GM23248 (cell line): Measurements from ENCODE around the gene ITIH3. TPM values are rescaled to one million over a fixed set of nuclear protein-coding genes. Genes with fewer than 3 reads are reported as not detected.

Experiments
- DNase-seq: peaks from one replicate; pipeline ENCODE4 v3.0.0-alpha.2; 2015
- H2AFZ ChIP-seq: fragments of 200-600 bp; sonication (generic); 2 replicates; pipeline ENCODE4 v1.6.1; 2016; ENCODE audit warnings: antibody characterized with exemption
- H3F3A ChIP-seq: fragments of 200-600 bp; sonication (generic); 2 replicates; pipeline ENCODE4 v1.6.1; 2016; ENCODE audit warnings: mild to moderate bottlenecking, antibody characterized with exemption, mixed run types; ENCODE audit not compliant: insufficient read depth
- H3K27ac ChIP-seq: fragments of 200-600 bp; sonication (generic); 2 replicates; pipeline ENCODE4 v1.5.1; 2016; ENCODE audit warnings: mild to moderate bottlenecking
- H3K27me3 ChIP-seq: fragments of 200-600 bp; sonication (generic); replicated peaks from 2 replicates; pipeline ENCODE4 v1.6.1; 2016; ENCODE audit warnings: mild to moderate bottlenecking; ENCODE audit not compliant: insufficient read depth
- H3K36me3 ChIP-seq: fragments of 200-600 bp; sonication (generic); 2 replicates; pipeline ENCODE4 v1.6.1; 2016; ENCODE audit warnings: low read depth, mild to moderate bottlenecking
- H3K4me1 ChIP-seq: fragments of 200-600 bp; sonication (generic); 2 replicates; pipeline ENCODE4 v1.6.1; 2016; ENCODE audit warnings: mild to moderate bottlenecking; ENCODE audit not compliant: insufficient read depth
- H3K4me2 ChIP-seq: fragments of 200-600 bp; sonication (generic); one replicate; pipeline ENCODE4 v1.6.1; 2016; ENCODE audit warnings: mild to moderate bottlenecking; ENCODE audit not compliant: unreplicated experiment
- H3K4me3 ChIP-seq: fragments of 200-600 bp; sonication (generic); 2 replicates; pipeline ENCODE4 v1.5.1; 2016; ENCODE audit warnings: mild to moderate bottlenecking
- H3K79me2 ChIP-seq: fragments of 200-600 bp; sonication (generic); 2 replicates; pipeline ENCODE4 v1.6.1; 2016; ENCODE audit warnings: mild to moderate bottlenecking; ENCODE audit not compliant: insufficient read depth
- H3K9ac ChIP-seq: fragments of 200-600 bp; sonication (generic); 2 replicates; pipeline ENCODE4 v1.6.1; 2016; ENCODE audit warnings: mild to moderate bottlenecking
- H3K9me2 ChIP-seq: fragments of 200-600 bp; sonication (generic); 2 replicates; pipeline ENCODE4 v1.6.1; 2016; ENCODE audit warnings: mixed run types, mild to moderate bottlenecking, moderate library complexity; ENCODE audit not compliant: insufficient read depth
- H3K9me3 ChIP-seq: fragments of 200-600 bp; sonication (generic); one replicate; pipeline ENCODE4 v1.6.1; 2017; ENCODE audit warnings: low read depth
- H4K20me1 ChIP-seq: fragments of 200-600 bp; sonication (generic); 2 replicates; pipeline ENCODE4 v1.6.0; 2016; ENCODE audit not compliant: insufficient read depth
- EZH2 ChIP-seq: fragments of 200-600 bp; sonication (generic); IDR thresholded peaks from 2 replicates; pipeline ENCODE4 v1.6.1; 2018; ENCODE audit warnings: antibody characterized with exemption, mild to moderate bottlenecking; ENCODE audit not compliant: insufficient read depth, poor library complexity, severe bottlenecking
- EZH2phosphoT487 ChIP-seq: fragments of 200-600 bp; sonication (generic); IDR thresholded peaks from 2 replicates; pipeline ENCODE4 v1.6.1; 2018; ENCODE audit warnings: antibody characterized with exemption, moderate library complexity, mild to moderate bottlenecking, low read depth; ENCODE audit not compliant: insufficient read depth
- WGBS, 2 experiments: methylation state at CpG; one replicate each; pipeline ENCODE4 v1.1.6; 2015 to 2017; ENCODE audit warnings: low lambda C conversion rate in 2 of 2, low coverage in 1 of 2; ENCODE audit errors: missing lambda C conversion rate in 2 of 2; 5-methylcytosine and 5-hydroxymethylcytosine counted together
- in situ Hi-C: fragments of 300-500 bp; cut with MboI; formaldehyde crosslinking; loops from 2 replicates; pipeline ENCODE4 v1.15.0; 2020
- polyA plus RNA-seq: library from polyadenylated mRNA; unstranded; fragments of >200 nt; fragmentation: Nextera tagmentation; extraction: Ambion mirVana; gene quantifications from 2 replicates; pipeline ENCODE4 v1.2.1, GENCODE V29; 2016
- total RNA-seq: library from RNA; depleted of rRNA; stranded (reverse); fragments of >200 nt; shearing (Covaris generic); gene quantifications from 2 replicates; pipeline ENCODE4 v1.2.3, GENCODE V29; 2014

Gene ITIH3
- total and polyA plus RNA-seq, 2 experiments from 2014 or later = not detected

DNA sequence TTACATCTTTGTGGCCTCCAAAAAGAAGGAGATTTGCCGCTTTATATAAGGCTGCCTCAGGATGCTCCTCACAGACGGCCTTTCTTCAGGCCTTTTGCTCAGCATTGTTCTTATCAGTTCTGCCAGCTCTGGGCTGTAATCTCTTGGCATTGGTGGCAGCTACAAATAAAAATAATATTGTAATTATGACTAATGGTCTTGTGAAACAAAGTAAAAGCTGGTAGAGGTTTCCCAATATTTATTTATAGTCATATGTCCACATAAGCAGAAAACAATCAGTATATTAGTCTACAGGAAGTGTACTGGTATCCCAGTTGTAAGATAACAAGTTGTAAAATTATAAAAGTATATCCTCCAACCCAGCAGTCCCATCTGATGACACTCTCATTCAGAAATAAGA lies 31.1 kb upstream of the ITIH3 start:
- in situ Hi-C loops = no loop called here
- TF ChIP-seq EZH2 (no peak), EZH2phosphoT487 (no peak)
- Histone ChIP-seq H3K36me3 (peaks cover 40% of the 10 kb centered on the region), H4K20me1 (no peaks in the 10 kb centered on the region), H2AFZ (no peak overlapping the region), H3K4me3 (no peak overlapping the region), H3K9me3 (no peaks in the 10 kb centered on the region), H3K79me2 (0 out of 2 replicates have a peak, but pooled peaks cover 2% of the 10 kb centered on the region), H3K27ac (no peak overlapping the region), H3K27me3 (no peaks in the 10 kb centered on the region), H3K4me1 (no peaks in the 10 kb centered on the region), H3K9me2 (no peaks in the 10 kb centered on the region), H3F3A (no peaks in the 10 kb centered on the region), H3K4me2 (no peak overlapping the region), H3K9ac (no peak overlapping the region)
- WGBS, 2 experiments = 98 to 100% methylated on average over 2 of the region's 2 CpGs
- DNase-seq = peak; percentile 32

DNA sequence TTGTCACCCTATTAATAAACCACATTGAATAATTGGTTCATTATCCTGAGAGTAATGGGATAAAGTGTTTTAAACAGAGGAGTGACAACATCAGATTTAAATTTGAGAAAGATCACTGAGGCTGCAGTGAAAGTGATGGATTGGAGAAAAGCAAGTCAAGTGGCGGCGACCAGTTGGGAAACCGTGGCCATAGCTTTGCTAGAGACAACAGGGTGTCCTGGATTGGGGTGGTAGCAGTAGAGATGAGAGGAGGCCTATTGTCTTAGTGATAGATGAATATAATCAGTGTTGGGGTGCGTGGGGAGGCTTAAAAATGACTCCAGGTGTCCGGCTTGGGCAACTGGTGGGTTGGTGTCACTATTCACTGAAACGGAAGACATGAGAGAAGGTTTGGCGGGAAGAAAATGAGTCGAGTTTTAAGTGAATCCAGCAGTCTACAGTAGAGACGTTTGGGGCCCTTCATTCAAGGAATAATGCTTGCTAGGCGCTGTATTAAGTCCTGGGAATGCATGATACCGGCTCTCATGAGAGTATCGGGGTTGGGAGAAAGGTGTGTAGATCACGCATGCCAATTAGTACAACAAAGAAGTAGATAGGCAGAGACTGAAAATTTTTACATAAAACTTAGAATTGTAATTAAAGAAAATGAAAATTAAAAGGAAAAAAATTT lies 24.7 kb upstream of the ITIH3 start:
- WGBS, 2 experiments = 15 to 16% methylated on average over 13 of the region's 13 CpGs
- Histone ChIP-seq H3K4me3 (peak overlapping the region; percentile 82), H4K20me1 (no peaks in the 10 kb centered on the region), H3K4me1 (peaks cover 5% of the 10 kb centered on the region; the same call in 1 of the 2 replicates), H3K9me3 (no peaks in the 10 kb centered on the region), H3K4me2 (peak overlapping the region; percentile 91), H3K79me2 (peaks cover 24% of the 10 kb centered on the region; the same call in 1 of the 2 replicates), H3K9me2 (no peaks in the 10 kb centered on the region), H3K9ac (peak overlapping the region; percentile 77), H3K27me3 (no peaks in the 10 kb centered on the region), H2AFZ (peak overlapping the region; percentile 98), H3F3A (no peaks in the 10 kb centered on the region), H3K36me3 (peaks cover 11% of the 10 kb centered on the region), H3K27ac (no peak overlapping the region)
- peak; percentile 31 for DNase-seq
- in situ Hi-C loops = no loop called here
- no peak for TF ChIP-seq EZH2phosphoT487
- TF ChIP-seq EZH2 = no peak

DNA sequence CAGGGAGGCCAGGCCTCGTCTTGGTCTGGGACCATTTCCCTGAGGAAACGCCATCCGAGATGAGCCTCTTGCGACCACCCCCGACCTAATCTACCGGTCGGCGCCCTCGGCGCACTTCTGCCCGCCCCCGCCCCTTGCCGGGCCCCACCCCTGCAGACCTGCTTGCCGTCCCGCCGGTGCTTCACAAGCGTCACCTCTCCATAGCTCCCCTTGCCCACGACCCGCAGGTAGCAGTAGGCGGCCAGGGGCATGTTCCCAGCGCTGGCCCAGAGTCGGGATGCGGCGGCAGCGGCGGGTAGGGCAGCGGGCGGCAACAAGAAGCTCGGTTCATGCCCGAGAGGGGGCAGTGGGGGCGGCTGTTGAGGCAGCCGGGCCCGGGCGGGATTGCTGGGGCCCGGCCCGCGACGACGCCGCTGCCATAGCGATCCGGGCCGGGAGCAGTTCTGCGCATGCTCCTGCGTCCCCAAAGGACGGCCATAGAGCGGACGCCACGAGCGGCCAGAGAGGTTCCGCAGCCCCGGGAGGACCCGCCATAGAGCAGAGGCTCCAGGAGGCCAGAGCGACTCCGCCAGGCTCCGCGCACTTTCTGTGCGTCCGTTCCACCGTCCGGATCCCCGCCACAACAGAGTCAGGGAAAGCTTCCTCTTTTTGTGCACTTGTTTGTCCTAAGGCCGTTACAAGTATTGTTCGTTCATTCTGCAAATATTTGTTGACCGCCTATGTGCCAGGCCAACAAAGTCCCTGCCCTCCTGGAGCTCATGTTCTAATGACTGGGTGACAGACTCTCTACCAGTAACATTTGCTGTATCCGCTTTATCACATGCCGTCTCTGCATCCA lies 23.9 kb upstream of the ITIH3 start, which contains the start of gene NEK4:
TSS of gene NEK4 (minus strand) at position 445 of the 838 bp plus-strand sequence. CDS start at position 251, 194 bp downstream.
- Histone ChIP-seq H3K79me2 (peaks cover 24% of the 10 kb centered on the region; the same call in 1 of the 2 replicates), H3K9ac (peak within 1 kb of the TSS; percentile 77), H3F3A (no peaks in the 10 kb centered on the region), H3K27me3 (no peaks in the 10 kb centered on the region), H3K4me3 (peak within 1 kb of the TSS; percentile 82), H3K9me3 (no peaks in the 10 kb centered on the region), H3K4me1 (peaks cover 5% of the 10 kb centered on the region; the same call in 1 of the 2 replicates), H3K4me2 (peak within 1 kb of the TSS; percentile 91), H4K20me1 (no peaks in the 10 kb centered on the region), H3K27ac (peak within 1 kb of the TSS; percentile 29), H3K9me2 (no peaks in the 10 kb centered on the region), H3K36me3 (peaks cover 6% of the 10 kb centered on the region), H2AFZ (peak within 1 kb of the TSS; percentile 98)
- WGBS, 2 experiments = 1% methylated on average over 62 to 67 of the region's 67 CpGs
- TF ChIP-seq EZH2phosphoT487 = no peak
- TF ChIP-seq EZH2 = no peak
- in situ Hi-C loops = no loop called here
- peak; percentile 96 for DNase-seq

DNA sequence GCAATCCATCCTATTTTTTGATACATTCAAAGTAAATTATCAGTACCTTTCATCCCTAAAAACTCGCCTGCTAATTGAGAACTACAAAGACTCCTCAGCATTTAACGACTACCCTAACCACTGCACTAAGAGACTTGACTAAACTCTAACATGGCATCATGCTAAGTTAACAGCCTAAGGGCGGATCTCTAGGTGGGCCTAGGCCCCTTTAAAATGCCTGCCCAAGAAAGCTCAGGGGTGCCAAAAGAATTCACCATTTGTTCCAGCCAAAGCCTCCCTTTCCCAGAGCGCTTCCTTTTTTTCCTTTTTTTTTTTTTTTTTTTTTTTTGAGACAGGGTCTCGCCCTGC lies 23.3 kb upstream of the ITIH3 start:
- peak overlapping the region; percentile 29 for H3K27ac ChIP-seq
- 38 to 40% methylated on average over 5 of the region's 5 CpGs for WGBS, 2 experiments
- peak overlapping the region; percentile 85 for H3K4me2 ChIP-seq
- H4K20me1 ChIP-seq = no peaks in the 10 kb centered on the region
- peak overlapping the region; percentile 77 for H3K9ac ChIP-seq
- no peak for TF ChIP-seq EZH2phosphoT487
- no peak for TF ChIP-seq EZH2
- no peaks in the 10 kb centered on the region for H3K27me3 ChIP-seq
- in situ Hi-C loops = no loop called here
- peak overlapping the region; percentile 82 for H3K4me3 ChIP-seq
- peaks cover 5% of the 10 kb centered on the region; the same call in 1 of the 2 replicates for H3K4me1 ChIP-seq
- no peaks in the 10 kb centered on the region for H3F3A ChIP-seq
- DNase-seq = no peak
- H3K36me3 ChIP-seq = 0 out of 2 replicates have a peak, but pooled peaks cover under 1% of the 10 kb centered on the region
- H3K9me3 ChIP-seq = no peaks in the 10 kb centered on the region
- H3K9me2 ChIP-seq = no peaks in the 10 kb centered on the region
- peak overlapping the region; percentile 98 for H2AFZ ChIP-seq
- H3K79me2 ChIP-seq = peaks cover 24% of the 10 kb centered on the region; the same call in 1 of the 2 replicates
